ENCODE measurements around the gene ZNF273. TPM values are rescaled to one million over a fixed set of nuclear protein-coding genes. Genes with fewer than 3 reads are reported as not detected.
"Not testable (repeated sequence)": the region's sequence is repeated elsewhere in the genome, so short reads cannot be mapped to it uniquely, and the experiment has no call there.

The ZNF273 gene
- total RNA-seq, 1 donor from 2014 or later: 2.3 TPM

- no peak overlapping the region for H3K27ac ChIP-seq
- DNase-seq (no peak), ATAC-seq (no peak)
- TF ChIP-seq, protein P1, sequence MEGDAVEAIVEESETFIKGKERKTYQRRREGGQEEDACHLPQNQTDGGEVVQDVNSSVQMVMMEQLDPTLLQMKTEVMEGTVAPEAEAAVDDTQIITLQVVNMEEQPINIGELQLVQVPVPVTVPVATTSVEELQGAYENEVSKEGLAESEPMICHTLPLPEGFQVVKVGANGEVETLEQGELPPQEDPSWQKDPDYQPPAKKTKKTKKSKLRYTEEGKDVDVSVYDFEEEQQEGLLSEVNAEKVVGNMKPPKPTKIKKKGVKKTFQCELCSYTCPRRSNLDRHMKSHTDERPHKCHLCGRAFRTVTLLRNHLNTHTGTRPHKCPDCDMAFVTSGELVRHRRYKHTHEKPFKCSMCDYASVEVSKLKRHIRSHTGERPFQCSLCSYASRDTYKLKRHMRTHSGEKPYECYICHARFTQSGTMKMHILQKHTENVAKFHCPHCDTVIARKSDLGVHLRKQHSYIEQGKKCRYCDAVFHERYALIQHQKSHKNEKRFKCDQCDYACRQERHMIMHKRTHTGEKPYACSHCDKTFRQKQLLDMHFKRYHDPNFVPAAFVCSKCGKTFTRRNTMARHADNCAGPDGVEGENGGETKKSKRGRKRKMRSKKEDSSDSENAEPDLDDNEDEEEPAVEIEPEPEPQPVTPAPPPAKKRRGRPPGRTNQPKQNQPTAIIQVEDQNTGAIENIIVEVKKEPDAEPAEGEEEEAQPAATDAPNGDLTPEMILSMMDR (IDR thresholded peaks at IDR 0.05): no peak
- no peaks in the 10 kb centered on the region for H3K9me3 ChIP-seq
- H3K4me3 ChIP-seq: no peak overlapping the region
- H3K4me1 ChIP-seq: peaks cover 9% of the 10 kb centered on the region
- H3K36me3 ChIP-seq: no peaks in the 10 kb centered on the region
- H3K27me3 ChIP-seq: peaks cover 23% of the 10 kb centered on the region
- intact Hi-C loops (cut with DNase I): no loop called here
These were observed 16.0 kb upstream of the ZNF273 start for GRCh38 chr7:64886956-64887545.

DNA sequence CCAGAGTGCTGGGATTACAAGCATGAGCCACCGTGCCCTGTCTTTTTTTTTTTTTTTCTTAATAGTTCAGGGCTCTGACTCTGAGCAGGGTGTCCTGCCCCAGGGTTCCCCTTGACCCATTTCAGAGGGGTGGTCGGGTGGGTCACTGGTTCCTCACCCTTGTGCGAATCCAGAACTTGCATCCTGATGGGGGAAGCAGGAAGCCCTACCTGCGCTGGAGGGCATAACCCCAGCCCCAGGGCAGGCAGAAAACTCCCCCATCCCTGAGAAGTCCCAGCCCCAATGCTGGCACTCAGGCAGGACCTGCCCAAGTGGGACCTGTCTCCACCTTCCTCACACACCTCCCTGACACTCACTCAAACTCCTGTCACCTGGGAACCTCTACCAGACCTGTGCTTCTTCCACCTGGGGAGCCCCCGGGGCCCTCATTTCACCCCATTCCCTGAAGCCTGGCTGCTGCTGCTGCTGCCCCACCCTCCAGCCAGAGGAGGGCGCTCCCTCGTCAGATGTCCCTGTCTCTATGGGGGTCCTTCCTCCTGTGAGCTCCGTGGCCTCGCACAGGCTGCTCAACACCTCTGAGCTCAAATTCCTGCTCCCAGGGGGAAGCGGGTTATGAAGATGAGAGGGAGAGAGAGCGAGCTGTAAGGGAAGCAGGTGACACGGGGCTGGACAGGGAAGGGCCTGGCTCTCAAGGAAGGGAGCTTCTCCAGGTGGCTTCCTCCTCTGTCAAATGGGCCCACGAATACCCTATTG, 15.1 kb upstream of the ZNF273 start:
- TF ChIP-seq, protein P1 (IDR thresholded peaks at IDR 0.05): peak; percentile 53
- intact Hi-C loops (cut with DNase I): no loop called here
- Histone ChIP-seq H3K4me1 (peaks cover 9% of the 10 kb centered on the region), H3K27me3 (peaks cover 23% of the 10 kb centered on the region), H3K27ac (no peak overlapping the region), H3K36me3 (no peaks in the 10 kb centered on the region), H3K4me3 (peak overlapping the region; percentile 60), H3K9me3 (no peaks in the 10 kb centered on the region)
- DNase-seq (peak; percentile 77), ATAC-seq (peak; percentile 76)

DNA sequence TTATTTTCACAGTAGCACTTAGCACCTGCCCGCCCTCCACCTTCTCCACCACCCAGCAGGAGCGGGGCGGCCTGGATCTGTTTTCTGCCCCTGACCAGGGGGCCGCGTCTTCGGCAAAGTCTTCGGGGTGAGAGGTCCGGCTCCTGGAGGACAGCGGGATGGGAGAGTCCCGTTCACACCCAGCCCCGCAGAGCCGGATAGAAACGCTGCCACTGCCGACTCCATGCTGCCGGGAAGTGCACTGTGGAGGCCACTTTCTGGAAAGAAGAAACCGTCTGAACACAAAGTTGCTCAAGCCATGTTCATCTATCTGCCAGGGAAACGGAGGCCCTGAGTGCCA, 14.5 kb upstream of the ZNF273 start:
- H3K27ac ChIP-seq: no peak overlapping the region
- ATAC-seq: peak; percentile 27
- H3K36me3 ChIP-seq: no peaks in the 10 kb centered on the region
- intact Hi-C loops (cut with DNase I): no loop called here
- H3K4me1 ChIP-seq: peaks cover 9% of the 10 kb centered on the region
- TF ChIP-seq, protein P1 (IDR thresholded peaks at IDR 0.05): no peak
- H3K9me3 ChIP-seq: no peaks in the 10 kb centered on the region
- peak overlapping the region; percentile 60 for H3K4me3 ChIP-seq
- peaks cover 23% of the 10 kb centered on the region for H3K27me3 ChIP-seq
- no peak for DNase-seq

DNA sequence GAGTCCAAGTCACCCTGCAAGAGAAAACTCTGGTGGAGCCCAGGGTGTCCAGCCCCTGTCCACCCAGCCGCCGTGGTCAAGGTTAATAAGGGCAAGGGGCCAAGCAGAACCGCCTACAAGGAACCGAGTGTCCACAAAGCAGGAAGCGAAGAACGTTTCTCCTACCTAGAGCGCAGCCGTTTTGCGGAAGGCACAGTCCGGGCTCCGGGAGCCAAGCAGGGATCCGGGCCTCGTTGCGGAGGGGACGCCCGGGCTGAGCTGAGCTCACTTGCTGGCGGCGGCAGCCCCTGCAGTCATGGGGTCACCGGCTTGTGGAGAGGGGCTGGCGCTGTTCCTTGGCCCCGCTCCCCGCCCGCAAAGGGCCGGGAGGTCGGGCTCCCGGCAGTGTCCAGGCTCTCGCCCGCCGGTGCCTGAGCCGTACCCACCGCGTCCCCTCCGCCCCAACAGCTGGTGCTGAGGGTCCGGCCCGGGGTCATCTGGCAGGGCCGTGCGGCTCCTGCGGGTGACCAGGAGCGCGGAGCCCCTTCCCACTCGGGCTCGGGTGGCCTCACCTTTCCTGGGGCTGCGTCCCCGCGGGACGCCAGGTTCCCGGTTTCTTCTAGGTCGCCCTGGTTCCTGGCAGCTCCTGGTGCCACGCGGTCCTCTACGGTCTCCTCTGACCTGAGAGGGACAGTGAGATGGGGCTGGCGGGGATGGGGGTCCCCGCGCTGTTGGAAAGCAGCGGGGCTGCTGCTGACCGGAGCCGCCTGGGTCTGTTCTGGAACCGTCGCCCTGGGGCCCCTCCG, 14.0 kb upstream of the ZNF273 start:
- peak; percentile 73 for ATAC-seq
- Histone ChIP-seq H3K36me3 (no peaks in the 10 kb centered on the region), H3K4me1 (peaks cover 9% of the 10 kb centered on the region), H3K27ac (no peak overlapping the region), H3K4me3 (peak overlapping the region; percentile 60), H3K9me3 (no peaks in the 10 kb centered on the region), H3K27me3 (peaks cover 20% of the 10 kb centered on the region)
- intact Hi-C loops (cut with DNase I): no loop called here
- TF ChIP-seq, protein P1 (IDR thresholded peaks at IDR 0.05): no peak
- DNase-seq: peak; percentile 75

DNA sequence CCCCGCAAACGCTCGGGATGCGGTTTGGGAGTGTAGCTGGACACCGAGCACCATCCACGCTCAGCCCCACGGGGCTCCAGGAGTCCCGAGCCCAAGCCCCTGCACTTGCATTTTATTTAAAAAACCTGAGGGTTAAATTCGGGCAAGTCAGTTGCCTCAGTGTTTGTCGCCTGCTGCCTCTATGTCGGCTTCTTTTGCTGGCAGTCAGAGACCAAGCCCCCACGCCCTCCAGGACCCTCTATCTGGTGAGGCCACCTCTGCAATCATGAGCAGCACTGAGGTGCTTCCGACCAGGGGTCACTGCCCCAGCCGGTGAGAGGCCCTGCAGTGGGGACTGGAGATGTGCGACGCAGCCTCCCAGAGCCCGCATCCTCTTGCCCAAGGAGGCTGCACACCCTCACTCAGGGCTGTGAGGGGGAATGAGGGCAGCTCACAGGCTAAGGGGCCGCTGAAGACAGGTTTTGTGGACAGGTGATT, 13.3 kb upstream of the ZNF273 start:
- H3K27ac ChIP-seq: no peak overlapping the region
- ATAC-seq (no peak), DNase-seq (no peak)
- no peaks in the 10 kb centered on the region for H3K9me3 ChIP-seq
- peaks cover 9% of the 10 kb centered on the region for H3K4me1 ChIP-seq
- intact Hi-C loops (cut with DNase I): no loop called here
- TF ChIP-seq, protein P1 (IDR thresholded peaks at IDR 0.05): no peak
- H3K36me3 ChIP-seq: no peaks in the 10 kb centered on the region
- H3K4me3 ChIP-seq: peak overlapping the region; percentile 60
- H3K27me3 ChIP-seq: peaks cover 17% of the 10 kb centered on the region

DNA sequence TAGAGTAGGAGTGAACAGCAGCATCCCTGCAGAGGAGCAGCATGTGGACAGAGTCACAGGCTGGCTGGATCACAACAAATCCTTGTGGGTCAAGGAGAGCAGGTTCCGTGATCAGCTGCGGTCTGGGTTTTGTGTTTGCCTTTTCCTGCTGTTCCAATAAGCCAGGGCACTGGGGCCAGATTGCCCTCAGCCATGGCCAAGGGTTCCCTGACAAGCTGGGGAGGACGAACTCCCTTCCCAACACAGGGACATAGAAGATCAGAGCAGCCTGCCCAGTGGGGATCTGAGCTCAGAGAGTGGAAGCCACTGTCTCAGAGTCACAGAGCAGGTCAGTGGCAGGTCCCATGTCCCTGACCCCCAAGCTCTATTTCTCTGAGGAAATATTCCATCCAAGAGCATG, 12.8 kb upstream of the ZNF273 start:
- ATAC-seq; H3K9me3 ChIP-seq; DNase-seq; H3K4me1 ChIP-seq; H3K36me3 ChIP-seq; intact Hi-C loops (cut with DNase I); H3K4me3 ChIP-seq; H3K27ac ChIP-seq: not testable (repeated sequence)
- peaks cover 16% of the 10 kb centered on the region for H3K27me3 ChIP-seq

All from upper lobe of right lung (tissue), 1 donor.